GM12878 (cell line): Measurements from ENCODE around the gene CAVIN1. TPM values are rescaled to one million over a fixed set of nuclear protein-coding genes. Genes with fewer than 3 reads are reported as not detected.

ENCODE experiments used
- ATF2 ChIP-seq: IDR thresholded peaks from 2 replicates; pipeline ENCODE4 v1.6.1; 2012; ENCODE audit warnings: low read length, inconsistent platforms
- ATF3 ChIP-seq: IDR thresholded peaks from 2 replicates; pipeline ENCODE4 v1.6.1; 2011; ENCODE audit warnings: low read depth, mild to moderate bottlenecking, low read length, moderate library complexity, borderline replicate concordance; ENCODE audit errors: extremely low read depth
- E2F8 ChIP-seq: fragments of 450-650 bp; IDR thresholded peaks from 2 replicates; pipeline ENCODE4 v1.6.1; 2018; ENCODE audit warnings: mild to moderate bottlenecking, low read depth, moderate library complexity; ENCODE audit not compliant: partially characterized antibody
- EGR1 ChIP-seq, 2 experiments: IDR thresholded peaks; 1 replicate in 1 of 2; 2 replicates in 1 of 2; pipeline ENCODE4 v1.6.1; 2011 to 2012; ENCODE audit warnings: low read depth in 2 of 2, low read length in 2 of 2, borderline replicate concordance in 1 of 2, mild to moderate bottlenecking in 1 of 2, moderate library complexity in 1 of 2
- ETV6 ChIP-seq, 2 experiments: fragments of 450-650 bp in 1 of 2; IDR thresholded peaks in 1 of 2; conservative IDR thresholded peaks in 1 of 2; 2 replicates each; pipeline ENCODE4 v1.6.1; 2014; ENCODE audit warnings: antibody characterized with exemption in 1 of 2, borderline replicate concordance in 1 of 2, low read depth in 1 of 2, mild to moderate bottlenecking in 1 of 2, moderate library complexity in 1 of 2
- FOXK2 ChIP-seq: fragments of 450-650 bp; IDR thresholded peaks from 2 replicates; pipeline ENCODE4 v1.6.1; 2017; ENCODE audit warnings: mild to moderate bottlenecking, moderate library complexity
- HCFC1 ChIP-seq: fragments of 150-350 bp; IDR thresholded peaks from 2 replicates; pipeline ENCODE4 v1.6.1; 2014; ENCODE audit warnings: low read length
- HDAC2 ChIP-seq: fragments of 200-600 bp; sonication (generic); IDR thresholded peaks from 2 replicates; pipeline ENCODE4 v1.6.1; 2017
- MXI1 ChIP-seq: fragments of 150-350 bp; IDR thresholded peaks from 2 replicates; pipeline ENCODE4 v1.6.1; 2011; ENCODE audit warnings: low read depth, mild to moderate bottlenecking, inconsistent platforms, low read length, improper control_type of control experiment
- NFYA ChIP-seq: IDR thresholded peaks from 2 replicates; pipeline ENCODE4 v1.6.1; 2011; ENCODE audit warnings: low read depth, mild to moderate bottlenecking, low read length, improper control_type of control experiment, borderline replicate concordance
- NR2C1 ChIP-seq: fragments of 450-650 bp; IDR thresholded peaks from 2 replicates; pipeline ENCODE4 v1.6.1; 2017; ENCODE audit warnings: antibody characterized with exemption, mild to moderate bottlenecking, moderate library complexity
- NR2F1 ChIP-seq: fragments of 450-650 bp; conservative IDR thresholded peaks from 2 replicates; pipeline ENCODE4 v1.6.1; 2017; ENCODE audit warnings: mild to moderate bottlenecking
- PKNOX1 ChIP-seq: fragments of 450-650 bp; IDR thresholded peaks from 2 replicates; pipeline ENCODE4 v1.6.1; 2016; ENCODE audit warnings: mild to moderate bottlenecking
- RAD21 ChIP-seq: IDR thresholded peaks from 2 replicates; pipeline ENCODE4 v1.6.1; 2011; ENCODE audit warnings: mild to moderate bottlenecking, low read depth, low read length, moderate library complexity; ENCODE audit not compliant: insufficient read depth
- SREBF1 ChIP-seq: IDR thresholded peaks from 2 replicates; pipeline ENCODE4 v1.6.1; 2012; ENCODE audit warnings: mild to moderate bottlenecking, low read length
- SRF ChIP-seq, 2 experiments: IDR thresholded peaks; 2 replicates each; pipeline ENCODE4 v1.6.1; 2011; ENCODE audit warnings: low read depth in 2 of 2, low read length in 2 of 2, mild to moderate bottlenecking in 1 of 2, moderate library complexity in 1 of 2
- TARDBP ChIP-seq: IDR thresholded peaks from 2 replicates; pipeline ENCODE4 v1.6.1; 2016; ENCODE audit warnings: borderline replicate concordance
- USF1 ChIP-seq: IDR thresholded peaks from 2 replicates; pipeline ENCODE4 v1.6.1; 2011; ENCODE audit warnings: borderline replicate concordance, low read depth, mild to moderate bottlenecking, moderate library complexity, mixed read lengths, low read length; ENCODE audit not compliant: insufficient read depth; ENCODE audit errors: extremely low read length
- YBX1 ChIP-seq: fragments of 450-650 bp; IDR thresholded peaks from 2 replicates; pipeline ENCODE4 v1.6.1; 2016; ENCODE audit warnings: antibody characterized with exemption
- YY1 ChIP-seq: IDR thresholded peaks from 2 replicates; pipeline ENCODE4 v1.6.1; 2011; ENCODE audit warnings: low read depth, mild to moderate bottlenecking, low read length
- ZNF274 ChIP-seq: IDR thresholded peaks from one replicate; pipeline ENCODE4 v1.8.0; 2011; ENCODE audit not compliant: insufficient read length, insufficient read depth
- ZSCAN29 ChIP-seq: fragments of 450-650 bp; IDR thresholded peaks from 2 replicates; pipeline ENCODE4 v1.6.1; 2017; ENCODE audit warnings: mild to moderate bottlenecking, moderate library complexity
- polyA plus RNA-seq, 11 experiments: library from polyadenylated mRNA; depleted of rRNA in 4 of 11; unstranded in 6 of 11; stranded (reverse) in 5 of 11; fragments of >200 nt; fragmentation: Nextera tagmentation in 4 of 11; fragmentation: Illumina TruSeq in 1 of 11; extraction: Ambion mirVana in 4 of 11; extraction: Trizol in 1 of 11; gene quantifications; 1 replicate in 1 of 11; 2 replicates in 10 of 11; pipeline versions ENCODE4 v1.2.1 to v1.2.3, GENCODE V29; 2011 to 2016; ENCODE audit warnings: inconsistent platforms in 2 of 11, missing spikeins in 2 of 11, low read depth in 1 of 11
- total RNA-seq, 4 experiments: library from RNA; depleted of rRNA in 3 of 4; stranded (reverse); fragments of >200 nt in 3 of 4; fragmentation: Illumina TruSeq in 1 of 4; extraction: Trizol in 1 of 4; gene quantifications; 2 replicates each; pipeline versions ENCODE4 v1.2.1 to v1.2.3, GENCODE V29; 2013 to 2021

CAVIN1 gene
- total and polyA plus RNA-seq, 10 of the 15 experiments (the other 5 are each of a cell fraction or from before 2014, with no cell fraction given) = 0.03 to 1.1 (median 0.37) TPM

- TF ChIP-seq USF1 (peak; percentile 64), ZNF274 (no peak), YBX1 (no peak), FOXK2 (no peak), EGR1 (IDR thresholded peaks at IDR 0.05; ENCODE audit: borderline replicate concordance in 1 of 2, low read depth in 2 of 2, low read length in 2 of 2) (peak in 1 of 2 experiments; percentile 80; a peak in 2 of 3 replicates), SREBF1 (peak; percentile 92), NR2C1 (no peak), SRF (IDR thresholded peaks at IDR 0.05; ENCODE audit: low read depth in 2 of 2, low read length in 2 of 2) (peak; percentile 31 to 66; a peak in 1 of 4 replicates), NR2F1 (peak; percentile 66; the same call in 1 of the 2 replicates), ZSCAN29 (no peak), HDAC2 (no peak), ETV6 (conservative IDR thresholded peaks at IDR 0.05 in 1 of 2, IDR thresholded peaks at IDR 0.05 in 1 of 2; ENCODE audit: borderline replicate concordance in 1 of 2, low read depth in 1 of 2) (peak in 1 of 2 experiments; percentile 87; a peak in 2 of 4 replicates), NFYA (peak; percentile 9; the same call in 1 of the 2 replicates), TARDBP (0 out of 2 replicates have a peak, but pooled peaks have one; percentile 73), E2F8 (peak; percentile 69), MXI1 (peak; percentile 87), ATF3 (no peak), RAD21 (peak; percentile 21; the same call in 1 of the 2 replicates), PKNOX1 (peak; percentile 99), ATF2 (peak; percentile 71), HCFC1 (peak; percentile 65), YY1 (peak; percentile 82)
These were observed 34.5 kb downstream of the CAVIN1 start, which contains the start of gene STAT3 (continued) for GRCh38 chr17:42388381-42389134.
